Activated T-cell treated with anti-CD3 and anti-CD28 coated beads for 1 hour (primary cell): ENCODE data around the gene FEZ2.
"Not testable (repeated sequence)": the region's sequence is repeated elsewhere in the genome, so short reads cannot be mapped to it uniquely, and the experiment has no call there.

ENCODE experiments used
- DNase-seq: peaks from one replicate; pipeline ENCODE4 v3.0.0-alpha.2; 2020; ENCODE audit warnings: low read depth

The FEZ2 gene

GRCh38 chr2:36597532-36598377, at the start of gene FEZ2:
TSS of gene FEZ2 (minus strand) at chr2:36598168. CDS start at chr2:36598142, 26 bp downstream.
- DNase-seq = peak; percentile 38

GRCh38 chr2:36634981-36635597, 37.1 kb upstream of the FEZ2 start:
- DNase-seq = no peak

- DNase-seq = no peak
These were observed 35.6 kb upstream of the FEZ2 start for GRCh38 chr2:36633470-36634092.

- DNase-seq = no peak
These were observed 28.8 kb upstream of the FEZ2 start for GRCh38 chr2:36626756-36627155.

- no peak for DNase-seq
These were observed 28.1 kb upstream of the FEZ2 start for GRCh38 chr2:36626071-36626470.

- no peak for DNase-seq
These were observed 27.3 kb upstream of the FEZ2 start for GRCh38 chr2:36625304-36625703.

GRCh38 chr2:36620321-36620720, 22.4 kb upstream of the FEZ2 start:
- DNase-seq = no peak

GRCh38 chr2:36618381-36618780, 20.4 kb upstream of the FEZ2 start:
- no peak for DNase-seq

GRCh38 chr2:36616947-36617346, 19.0 kb upstream of the FEZ2 start:
- no peak for DNase-seq

GRCh38 chr2:36615222-36615621, 17.3 kb upstream of the FEZ2 start:
- DNase-seq = no peak

GRCh38 chr2:36613801-36614200, 15.8 kb upstream of the FEZ2 start:
- DNase-seq = no peak

- no peak for DNase-seq
These were observed 13.5 kb upstream of the FEZ2 start for GRCh38 chr2:36611316-36611990.

GRCh38 chr2:36609507-36609906, 11.5 kb upstream of the FEZ2 start:
- no peak for DNase-seq

GRCh38 chr2:36607947-36608346, 10.0 kb upstream of the FEZ2 start:
- DNase-seq = no peak

- no peak for DNase-seq
These were observed 9.0 kb upstream of the FEZ2 start for GRCh38 chr2:36606925-36607324.

- no peak for DNase-seq
These were observed 7.3 kb upstream of the FEZ2 start for GRCh38 chr2:36605273-36605672.

- DNase-seq = not testable (repeated sequence)
These were observed 5.7 kb upstream of the FEZ2 start for GRCh38 chr2:36603629-36604028.

GRCh38 chr2:36597003-36597531, 901 bp downstream of the FEZ2 start:
- no peak for DNase-seq

GRCh38 chr2:36596397-36596796, 1.6 kb downstream of the FEZ2 start:
- no peak for DNase-seq

GRCh38 chr2:36594849-36595248, 3.1 kb downstream of the FEZ2 start:
- DNase-seq = no peak

- no peak for DNase-seq
These were observed 8.7 kb downstream of the FEZ2 start for GRCh38 chr2:36589230-36589630.

GRCh38 chr2:36587556-36587955, 10.4 kb downstream of the FEZ2 start:
- no peak for DNase-seq
